Ectodermal cell (in vitro differentiated cells): Measurements from ENCODE around the gene CREB5.

Experiments used
- H3K27ac ChIP-seq: 2 replicates; pipeline ENCODE4 v1.7.0; 2013; ENCODE audit warnings: mild to moderate bottlenecking, low read depth, low read length; ENCODE audit not compliant: insufficient read depth, poor library complexity, severe bottlenecking
- H3K27me3 ChIP-seq: 2 replicates; pipeline ENCODE4 v1.7.0; 2013; ENCODE audit warnings: mild to moderate bottlenecking, low read length; ENCODE audit not compliant: insufficient read depth, control insufficient read depth, poor library complexity, severe bottlenecking
- H3K36me3 ChIP-seq: one replicate; pipeline ENCODE4 v1.7.0; 2013; ENCODE audit warnings: low read length; ENCODE audit not compliant: control insufficient read depth, insufficient read depth
- H3K4me1 ChIP-seq: one replicate; pipeline ENCODE4 v1.7.0; 2013; ENCODE audit warnings: low read length; ENCODE audit not compliant: control insufficient read depth, insufficient read depth
- H3K4me3 ChIP-seq: 2 replicates; pipeline ENCODE4 v1.7.0; 2013; ENCODE audit warnings: low read depth, low read length, control low read depth; ENCODE audit not compliant: insufficient read depth
- H3K9me3 ChIP-seq: 2 replicates; pipeline ENCODE4 v1.7.0; 2013; ENCODE audit warnings: mild to moderate bottlenecking, low read length, moderate library complexity; ENCODE audit not compliant: control insufficient read depth
- WGBS, 2 experiments: methylation state at CpG; one replicate each; pipeline ENCODE4 v1.1.7; 2013; ENCODE audit warnings: missing lambda C conversion rate in 2 of 2; 5-methylcytosine and 5-hydroxymethylcytosine counted together

The CREB5 gene

GRCh38 chr7:28660132-28660531 is 247.8 kb downstream of the CREB5 start:
- no peak overlapping the region for H3K27ac ChIP-seq
- H3K4me1 ChIP-seq: no peaks in the 10 kb centered on the region
- WGBS, 2 experiments: 91 to 98% methylated on average over 2 of the region's 2 CpGs
- H3K27me3 ChIP-seq: no peaks in the 10 kb centered on the region
- H3K4me3 ChIP-seq: no peak overlapping the region
- no peaks in the 10 kb centered on the region for H3K36me3 ChIP-seq
- H3K9me3 ChIP-seq: no peaks in the 10 kb centered on the region

- Histone ChIP-seq H3K36me3 (no peaks in the 10 kb centered on the region), H3K27ac (no peak overlapping the region), H3K27me3 (no peaks in the 10 kb centered on the region), H3K4me3 (no peak overlapping the region), H3K4me1 (no peaks in the 10 kb centered on the region), H3K9me3 (no peaks in the 10 kb centered on the region)
- WGBS, 2 experiments: 94 to 95% methylated on average over 12 of the region's 12 CpGs
These were observed 249.7 kb downstream of the CREB5 start for GRCh38 chr7:28661826-28662595.

DNA sequence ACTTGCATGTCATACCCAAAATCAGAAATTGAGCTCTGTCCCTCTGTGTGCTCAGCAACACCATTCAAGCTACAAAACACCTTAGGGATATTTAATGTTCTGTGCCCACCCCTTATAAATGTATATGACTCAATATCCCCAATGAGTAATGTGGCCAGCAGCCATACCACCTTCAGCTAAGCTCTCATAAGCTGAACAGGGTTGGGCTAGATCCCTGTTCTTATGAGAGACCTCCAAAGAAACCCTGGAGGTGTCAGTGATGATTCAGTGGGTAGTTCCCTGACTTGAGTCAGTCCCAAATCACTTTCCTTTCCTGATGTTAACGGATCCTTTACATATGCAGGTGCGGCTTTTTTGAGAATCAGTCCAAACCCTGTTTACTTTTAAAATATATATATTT is 253.8 kb downstream of the CREB5 start:
- Histone ChIP-seq H3K27ac (no peak overlapping the region), H3K27me3 (no peaks in the 10 kb centered on the region), H3K36me3 (no peaks in the 10 kb centered on the region), H3K4me1 (no peaks in the 10 kb centered on the region), H3K9me3 (no peaks in the 10 kb centered on the region), H3K4me3 (no peak overlapping the region)
- 100% methylated on average over 1 of the region's 2 CpGs; no CpG with 5 or more reads in 1 of the 2 experiments for WGBS, 2 experiments

DNA sequence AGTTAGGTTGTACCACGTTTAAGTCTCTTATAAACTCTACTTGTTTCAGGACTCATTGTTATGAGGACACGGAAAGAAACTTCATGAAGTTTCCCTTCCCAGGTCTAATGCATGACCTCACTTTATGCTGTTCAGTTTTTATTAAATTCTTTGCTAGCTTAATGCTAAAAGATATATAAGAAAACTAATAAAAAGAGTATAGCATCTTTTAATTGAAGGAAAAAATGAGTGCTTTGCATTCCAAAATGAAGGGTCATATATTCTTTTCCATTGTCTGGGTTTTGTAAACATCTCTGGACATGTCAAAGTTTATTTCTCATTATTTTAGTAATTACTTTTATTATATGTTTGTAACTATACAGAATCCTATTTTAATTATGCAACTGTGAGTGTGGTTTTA is 255.8 kb downstream of the CREB5 start:
- Histone ChIP-seq H3K36me3 (no peaks in the 10 kb centered on the region), H3K4me1 (peaks cover 12% of the 10 kb centered on the region), H3K27me3 (no peaks in the 10 kb centered on the region), H3K4me3 (no peak overlapping the region), H3K9me3 (no peaks in the 10 kb centered on the region), H3K27ac (no peak overlapping the region)
- 97 to 100% methylated on average over 2 of the region's 2 CpGs for WGBS, 2 experiments

DNA sequence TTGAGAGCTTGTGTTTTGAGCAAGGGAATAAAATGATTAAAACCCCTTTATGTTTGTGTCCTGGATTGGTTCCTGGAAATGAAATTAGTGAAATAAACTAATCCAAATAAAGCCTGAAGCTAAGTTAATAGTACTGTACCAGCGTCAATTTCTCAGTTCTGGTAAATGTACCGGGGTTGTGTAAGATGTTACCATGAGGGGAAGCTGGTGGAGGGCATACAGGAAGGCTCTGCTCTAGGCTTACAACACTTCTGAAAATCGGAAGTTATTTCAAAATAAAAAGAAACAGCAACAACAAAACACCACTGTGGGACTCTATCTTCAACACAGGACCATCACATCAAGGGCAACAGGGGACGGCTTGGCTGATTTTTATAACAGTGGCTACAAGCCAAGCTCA is 257.0 kb downstream of the CREB5 start:
- WGBS, 2 experiments: 91 to 93% methylated on average over 4 of the region's 4 CpGs
- H3K27me3 ChIP-seq: no peaks in the 10 kb centered on the region

DNA sequence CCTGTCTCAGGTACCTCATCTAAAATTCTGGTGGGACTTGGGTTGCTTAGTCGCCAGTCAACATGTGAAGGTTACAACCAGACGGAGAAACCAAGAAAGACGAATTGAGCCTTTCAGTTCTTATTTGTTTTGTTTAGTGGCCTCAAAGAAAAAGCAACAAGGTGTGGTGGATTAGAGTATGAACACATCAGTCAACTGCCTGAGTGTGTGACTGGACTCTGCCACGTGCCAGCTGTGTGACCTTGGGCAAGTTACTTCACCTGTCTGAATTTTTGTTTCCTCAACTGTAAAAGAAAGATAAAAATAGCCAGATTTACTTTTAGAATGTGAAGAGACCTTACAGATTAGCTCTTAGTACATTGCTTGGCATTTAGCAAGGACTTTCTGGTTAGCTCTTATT is 259.2 kb downstream of the CREB5 start:
- WGBS, 2 experiments: 96 to 97% methylated on average over 4 of the region's 4 CpGs
- H3K4me3 ChIP-seq: no peak overlapping the region
- no peak overlapping the region for H3K27ac ChIP-seq
- no peaks in the 10 kb centered on the region for H3K27me3 ChIP-seq
- no peaks in the 10 kb centered on the region for H3K36me3 ChIP-seq
- H3K4me1 ChIP-seq: peaks cover 22% of the 10 kb centered on the region
- H3K9me3 ChIP-seq: no peaks in the 10 kb centered on the region

More for the DNA sequence above, 257.0 kb downstream of the CREB5 start:
- Histone ChIP-seq H3K4me1 (peaks cover 14% of the 10 kb centered on the region), H3K4me3 (no peak overlapping the region), H3K9me3 (no peaks in the 10 kb centered on the region), H3K36me3 (no peaks in the 10 kb centered on the region), H3K27ac (no peak overlapping the region)

- Histone ChIP-seq H3K36me3 (no peaks in the 10 kb centered on the region), H3K9me3 (no peaks in the 10 kb centered on the region), H3K27me3 (no peaks in the 10 kb centered on the region), H3K4me3 (no peak overlapping the region), H3K27ac (no peak overlapping the region), H3K4me1 (peaks cover 22% of the 10 kb centered on the region)
- 43 to 48% methylated on average over 3 of the region's 3 CpGs for WGBS, 2 experiments
These were observed 260.1 kb downstream of the CREB5 start for GRCh38 chr7:28672397-28672797.

DNA sequence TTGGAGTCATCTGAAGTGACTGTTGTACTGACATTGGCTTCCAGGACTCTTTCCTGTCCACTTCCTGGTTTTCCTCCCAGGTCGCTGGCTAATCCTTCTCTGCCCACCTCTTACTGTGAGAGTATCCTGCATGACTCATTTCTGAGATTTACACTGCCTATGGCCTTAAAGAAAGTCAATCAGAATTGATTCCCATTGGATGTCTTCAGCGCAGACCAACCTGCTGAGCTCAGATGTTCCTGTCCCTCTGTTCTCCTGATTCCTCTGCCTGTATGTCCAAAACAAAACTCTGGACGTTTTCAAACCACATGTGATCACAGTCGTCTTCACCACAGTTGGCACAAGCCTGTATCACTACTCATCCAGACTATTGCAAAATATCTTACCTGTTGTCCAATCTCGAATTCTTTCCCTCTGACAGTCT is 262.1 kb downstream of the CREB5 start:
- no peaks in the 10 kb centered on the region for H3K36me3 ChIP-seq
- H3K4me1 ChIP-seq: peaks cover 22% of the 10 kb centered on the region
- 87 to 89% methylated on average over 5 of the region's 5 CpGs for WGBS, 2 experiments
- H3K9me3 ChIP-seq: no peaks in the 10 kb centered on the region
- no peaks in the 10 kb centered on the region for H3K27me3 ChIP-seq
- no peak overlapping the region for H3K4me3 ChIP-seq
- no peak overlapping the region for H3K27ac ChIP-seq

DNA sequence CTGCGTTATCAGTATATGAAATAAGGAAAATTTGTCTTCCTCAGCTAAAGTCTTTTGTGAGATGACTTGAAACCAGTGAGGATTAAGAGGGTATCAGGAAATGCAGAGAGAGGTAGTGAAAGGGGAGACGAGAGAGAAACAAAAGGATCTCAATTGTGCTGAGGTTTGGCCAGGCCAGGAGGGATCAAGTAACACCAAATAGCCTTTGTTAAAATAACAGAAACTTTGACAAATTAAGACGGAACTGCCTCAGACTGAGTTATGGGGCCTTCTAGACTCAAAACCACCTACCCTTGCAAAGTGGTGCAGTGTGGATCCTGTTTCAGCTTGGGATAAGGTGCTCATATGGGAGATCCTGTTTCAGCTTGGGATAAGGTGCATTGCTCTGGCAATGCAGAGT is 263.1 kb downstream of the CREB5 start:
- Histone ChIP-seq H3K4me1 (peaks cover 22% of the 10 kb centered on the region), H3K36me3 (no peaks in the 10 kb centered on the region), H3K9me3 (no peaks in the 10 kb centered on the region), H3K4me3 (no peak overlapping the region), H3K27me3 (no peaks in the 10 kb centered on the region), H3K27ac (no peak overlapping the region)
- WGBS, 2 experiments: 34 to 40% methylated on average over 3 of the region's 3 CpGs

- no peaks in the 10 kb centered on the region for H3K27me3 ChIP-seq
- no peaks in the 10 kb centered on the region for H3K9me3 ChIP-seq
- H3K36me3 ChIP-seq: no peaks in the 10 kb centered on the region
- no peak overlapping the region for H3K4me3 ChIP-seq
- peaks cover 14% of the 10 kb centered on the region for H3K4me1 ChIP-seq
- 93 to 97% methylated on average over 3 of the region's 3 CpGs for WGBS, 2 experiments
- no peak overlapping the region for H3K27ac ChIP-seq
These were observed 265.4 kb downstream of the CREB5 start for GRCh38 chr7:28677668-28678067.
